KMS-11 (cell line): ENCODE measurements around the gene PGAM5.

Source experiments
- H2AFZ ChIP-seq: fragments of 200-600 bp; sonication (generic); 2 replicates; pipeline ENCODE4 v1.6.1; 2016; ENCODE audit warnings: antibody characterized with exemption, mixed run types, low read depth
- H3K27ac ChIP-seq: fragments of 200-600 bp; sonication (generic); 2 replicates; pipeline ENCODE4 v1.6.1; 2016; ENCODE audit warnings: mild to moderate bottlenecking, mixed run types
- H3K27me3 ChIP-seq: fragments of 200-600 bp; sonication (generic); 2 replicates; pipeline ENCODE4 v1.6.1; 2017; ENCODE audit warnings: mild to moderate bottlenecking, low read depth, mixed run types, moderate library complexity; ENCODE audit not compliant: insufficient read depth
- H3K36me3 ChIP-seq: fragments of 200-600 bp; sonication (generic); 2 replicates; pipeline ENCODE4 v1.6.1; 2017; ENCODE audit warnings: mild to moderate bottlenecking, mixed run types; ENCODE audit not compliant: insufficient read depth
- H3K4me1 ChIP-seq: fragments of 200-600 bp; sonication (generic); 2 replicates; pipeline ENCODE4 v1.6.1; 2016; ENCODE audit warnings: mild to moderate bottlenecking, low read depth, mixed run types; ENCODE audit not compliant: poor library complexity, severe bottlenecking
- H3K4me2 ChIP-seq: fragments of 200-600 bp; sonication (generic); 2 replicates; pipeline ENCODE4 v1.7.0; 2016; ENCODE audit warnings: mild to moderate bottlenecking, mixed run types
- H3K4me3 ChIP-seq: fragments of 200-600 bp; sonication (generic); IDR thresholded peaks from 2 replicates; pipeline ENCODE4 v1.6.1; 2017; ENCODE audit warnings: low read depth, low read length, mixed read lengths; ENCODE audit not compliant: insufficient read depth
- H3K79me2 ChIP-seq: fragments of 200-600 bp; sonication (generic); 2 replicates; pipeline ENCODE4 v1.6.1; 2016; ENCODE audit warnings: low read depth, mixed run types; ENCODE audit not compliant: insufficient read depth
- H3K9ac ChIP-seq: fragments of 200-600 bp; sonication (generic); 2 replicates; pipeline ENCODE4 v1.6.1; 2016; ENCODE audit warnings: mild to moderate bottlenecking, mixed run types
- H4K20me1 ChIP-seq: fragments of 200-600 bp; sonication (generic); 2 replicates; pipeline ENCODE4 v1.6.1; 2016; ENCODE audit warnings: mild to moderate bottlenecking, mixed run types; ENCODE audit not compliant: insufficient read depth
- CTCF ChIP-seq: fragments of 200-600 bp; sonication (generic); conservative IDR thresholded peaks from 2 replicates; pipeline ENCODE4 v1.6.1; 2017; ENCODE audit warnings: low read depth, mild to moderate bottlenecking, antibody characterized with exemption, low read length, moderate library complexity, mixed read lengths

Gene PGAM5

GRCh38 chr12:132740313-132740646 lies 29.6 kb downstream of the PGAM5 start:
- no peak for TF ChIP-seq CTCF
- no peaks in the 10 kb centered on the region for H3K4me1 ChIP-seq
- H3K27me3 ChIP-seq = no peaks in the 10 kb centered on the region
- H3K4me3 ChIP-seq = no peak overlapping the region
- H3K9ac ChIP-seq = no peak overlapping the region
- no peak overlapping the region for H3K4me2 ChIP-seq
- no peaks in the 10 kb centered on the region for H4K20me1 ChIP-seq
- no peaks in the 10 kb centered on the region; the same call in 1 of the 2 replicates for H3K36me3 ChIP-seq
- H3K79me2 ChIP-seq = no peaks in the 10 kb centered on the region
- no peak overlapping the region for H2AFZ ChIP-seq
- no peak overlapping the region for H3K27ac ChIP-seq

- H3K4me2 ChIP-seq = no peak overlapping the region
- no peak for TF ChIP-seq CTCF
- no peak overlapping the region for H3K9ac ChIP-seq
- H3K36me3 ChIP-seq = no peaks in the 10 kb centered on the region; the same call in 1 of the 2 replicates
- H3K4me3 ChIP-seq = no peak overlapping the region
- H3K27me3 ChIP-seq = no peaks in the 10 kb centered on the region
- no peak overlapping the region for H3K27ac ChIP-seq
- no peak overlapping the region for H2AFZ ChIP-seq
- H3K79me2 ChIP-seq = no peaks in the 10 kb centered on the region
- H4K20me1 ChIP-seq = no peaks in the 10 kb centered on the region
- H3K4me1 ChIP-seq = no peaks in the 10 kb centered on the region
Measured at GRCh38 chr12:132740652-132741051, 30.0 kb downstream of the PGAM5 start.

GRCh38 chr12:132741620-132742019 lies 31.0 kb downstream of the PGAM5 start:
- Histone ChIP-seq H3K4me1 (no peaks in the 10 kb centered on the region), H4K20me1 (no peaks in the 10 kb centered on the region), H3K79me2 (no peaks in the 10 kb centered on the region), H3K36me3 (no peaks in the 10 kb centered on the region; the same call in 1 of the 2 replicates), H3K4me3 (no peak overlapping the region), H3K27ac (no peak overlapping the region), H3K4me2 (no peak overlapping the region), H3K9ac (no peak overlapping the region), H2AFZ (no peak overlapping the region), H3K27me3 (no peaks in the 10 kb centered on the region)
- TF ChIP-seq CTCF = no peak

- H3K9ac ChIP-seq = no peak overlapping the region
- no peaks in the 10 kb centered on the region for H4K20me1 ChIP-seq
- H3K79me2 ChIP-seq = no peaks in the 10 kb centered on the region
- TF ChIP-seq CTCF = no peak
- no peaks in the 10 kb centered on the region for H3K27me3 ChIP-seq
- H3K27ac ChIP-seq = no peak overlapping the region
- H3K4me3 ChIP-seq = no peak overlapping the region
- H3K4me2 ChIP-seq = no peak overlapping the region
- no peaks in the 10 kb centered on the region; the same call in 1 of the 2 replicates for H3K36me3 ChIP-seq
- no peaks in the 10 kb centered on the region for H3K4me1 ChIP-seq
- H2AFZ ChIP-seq = no peak overlapping the region
Measured at GRCh38 chr12:132743831-132744230, 33.2 kb downstream of the PGAM5 start.
